Epithelial cell of esophagus (primary cell): ENCODE data around the gene LIN37.

Source experiments
- DNase-seq: peaks from one replicate; pipeline ENCODE4 v3.0.0; 2010; ENCODE audit warnings: low read depth
- H3K4me3 ChIP-seq: 2 replicates; pipeline ENCODE4 v1.5.1; 2011; ENCODE audit warnings: mild to moderate bottlenecking, low read length, control low read depth
- TF ChIP-seq, protein P1 (sequence below): IDR thresholded peaks from 2 replicates; pipeline ENCODE4 v1.5.1; 2011; ENCODE audit warnings: low read depth, mild to moderate bottlenecking, low read length, control low read depth, inconsistent platforms; ENCODE audit not compliant: insufficient read depth; ENCODE audit errors: missing control alignments

Gene LIN37

DNA sequence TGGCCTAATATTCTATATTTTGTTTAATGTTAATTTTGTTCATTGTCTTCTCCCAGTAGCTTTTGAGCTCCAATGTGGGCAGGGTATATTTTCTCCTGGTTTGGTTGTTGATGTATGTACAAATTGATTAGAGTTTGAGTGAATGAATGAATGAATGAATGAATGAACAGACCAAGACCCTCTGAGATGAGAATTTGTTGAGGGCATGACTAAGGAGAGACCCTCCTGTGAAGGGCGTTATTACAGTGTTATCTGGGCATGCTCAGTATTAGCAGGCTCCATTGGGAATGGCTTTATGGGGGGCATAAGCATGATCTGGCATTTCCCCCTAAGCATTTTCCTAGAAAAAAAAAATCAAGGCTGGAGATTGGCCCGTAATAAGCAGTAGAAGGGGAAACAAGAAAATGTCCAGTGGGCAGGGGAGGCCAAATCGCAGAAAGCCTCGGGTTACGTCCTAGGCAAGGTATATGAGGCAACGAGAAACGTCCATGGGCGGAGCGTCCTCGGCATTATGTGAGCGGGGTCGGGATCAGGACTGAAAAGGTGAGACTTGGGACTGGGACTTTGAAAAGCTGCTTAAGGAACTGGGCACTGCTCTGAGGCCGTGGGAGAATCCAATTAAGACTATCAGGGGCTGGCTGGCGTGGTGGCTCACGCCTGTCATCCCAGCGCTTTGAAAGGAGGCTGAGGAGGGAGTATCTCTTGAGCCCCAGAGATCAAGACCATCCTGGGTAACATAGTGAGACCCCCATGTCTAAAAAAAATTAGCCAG, 26.1 kb downstream of the LIN37 start:
- no peak overlapping the region for H3K4me3 ChIP-seq
- TF ChIP-seq, protein P1, sequence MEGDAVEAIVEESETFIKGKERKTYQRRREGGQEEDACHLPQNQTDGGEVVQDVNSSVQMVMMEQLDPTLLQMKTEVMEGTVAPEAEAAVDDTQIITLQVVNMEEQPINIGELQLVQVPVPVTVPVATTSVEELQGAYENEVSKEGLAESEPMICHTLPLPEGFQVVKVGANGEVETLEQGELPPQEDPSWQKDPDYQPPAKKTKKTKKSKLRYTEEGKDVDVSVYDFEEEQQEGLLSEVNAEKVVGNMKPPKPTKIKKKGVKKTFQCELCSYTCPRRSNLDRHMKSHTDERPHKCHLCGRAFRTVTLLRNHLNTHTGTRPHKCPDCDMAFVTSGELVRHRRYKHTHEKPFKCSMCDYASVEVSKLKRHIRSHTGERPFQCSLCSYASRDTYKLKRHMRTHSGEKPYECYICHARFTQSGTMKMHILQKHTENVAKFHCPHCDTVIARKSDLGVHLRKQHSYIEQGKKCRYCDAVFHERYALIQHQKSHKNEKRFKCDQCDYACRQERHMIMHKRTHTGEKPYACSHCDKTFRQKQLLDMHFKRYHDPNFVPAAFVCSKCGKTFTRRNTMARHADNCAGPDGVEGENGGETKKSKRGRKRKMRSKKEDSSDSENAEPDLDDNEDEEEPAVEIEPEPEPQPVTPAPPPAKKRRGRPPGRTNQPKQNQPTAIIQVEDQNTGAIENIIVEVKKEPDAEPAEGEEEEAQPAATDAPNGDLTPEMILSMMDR = no peak
- no peak for DNase-seq

DNA sequence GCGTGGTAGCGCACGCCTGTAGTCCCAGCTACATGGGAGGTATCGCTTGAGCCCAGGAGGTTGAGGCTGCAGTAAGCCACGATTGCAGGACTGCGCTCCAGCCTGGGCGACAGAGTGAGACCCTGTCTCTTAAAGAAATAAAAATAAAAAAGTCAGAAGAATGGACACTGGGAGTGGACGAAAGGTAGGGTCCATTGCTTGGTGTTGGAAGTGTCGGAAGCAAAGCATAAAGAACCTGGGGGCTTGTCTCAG, 26.6 kb downstream of the LIN37 start:
- DNase-seq = no peak
- H3K4me3 ChIP-seq = peak overlapping the region; percentile 40
- TF ChIP-seq, protein P1 = no peak

DNA sequence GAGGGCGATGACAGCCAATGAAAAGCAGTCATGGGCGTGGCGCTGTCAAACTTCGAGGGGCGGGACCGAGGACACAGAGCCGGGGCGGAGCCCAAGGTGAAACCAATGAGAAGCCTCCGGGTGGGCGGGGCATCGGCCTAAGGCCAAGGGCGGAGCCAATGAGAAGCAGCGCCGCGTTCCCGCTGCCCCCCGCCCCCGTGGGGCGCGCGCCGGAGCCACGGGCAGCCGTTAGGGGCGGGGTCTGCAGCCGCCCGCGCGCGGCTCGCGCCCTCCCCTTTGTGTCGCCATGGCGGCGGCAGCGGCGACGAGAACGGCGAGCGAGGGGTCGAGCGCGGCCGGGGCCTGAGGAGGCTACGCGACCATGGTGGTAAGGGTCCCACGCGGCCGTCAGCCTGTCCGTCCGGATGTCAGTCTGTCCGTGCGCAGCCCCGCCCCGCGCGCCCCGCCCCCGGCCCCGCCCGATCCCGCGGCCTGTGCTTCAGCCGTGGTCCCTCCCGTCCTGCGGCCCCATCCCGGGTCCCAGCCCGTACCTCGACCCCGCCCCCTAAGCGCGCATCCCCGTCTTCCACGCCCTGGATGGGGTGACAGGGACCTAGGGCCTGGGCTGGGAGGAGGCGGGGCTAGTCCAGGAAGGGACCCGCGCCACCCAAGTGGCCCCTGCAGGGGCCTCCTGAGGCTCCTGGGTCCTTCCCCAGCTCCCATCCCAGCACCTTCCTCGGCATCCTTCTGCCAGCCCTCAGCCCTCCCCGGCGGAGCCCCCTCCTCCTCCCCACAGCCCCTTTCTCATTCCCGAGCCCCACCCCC, 27.1 kb downstream of the LIN37 start, which contains the start of gene ARHGAP33:
Gene ARHGAP33, plus strand, starts transcription at position 267 of the 804 bp plus-strand sequence. Its CDS starts 95 bp downstream, at position 362.
- H3K4me3 ChIP-seq = peak within 1 kb of the TSS; percentile 40
- peak; percentile 96 for DNase-seq
- TF ChIP-seq, protein P1 = no peak

DNA sequence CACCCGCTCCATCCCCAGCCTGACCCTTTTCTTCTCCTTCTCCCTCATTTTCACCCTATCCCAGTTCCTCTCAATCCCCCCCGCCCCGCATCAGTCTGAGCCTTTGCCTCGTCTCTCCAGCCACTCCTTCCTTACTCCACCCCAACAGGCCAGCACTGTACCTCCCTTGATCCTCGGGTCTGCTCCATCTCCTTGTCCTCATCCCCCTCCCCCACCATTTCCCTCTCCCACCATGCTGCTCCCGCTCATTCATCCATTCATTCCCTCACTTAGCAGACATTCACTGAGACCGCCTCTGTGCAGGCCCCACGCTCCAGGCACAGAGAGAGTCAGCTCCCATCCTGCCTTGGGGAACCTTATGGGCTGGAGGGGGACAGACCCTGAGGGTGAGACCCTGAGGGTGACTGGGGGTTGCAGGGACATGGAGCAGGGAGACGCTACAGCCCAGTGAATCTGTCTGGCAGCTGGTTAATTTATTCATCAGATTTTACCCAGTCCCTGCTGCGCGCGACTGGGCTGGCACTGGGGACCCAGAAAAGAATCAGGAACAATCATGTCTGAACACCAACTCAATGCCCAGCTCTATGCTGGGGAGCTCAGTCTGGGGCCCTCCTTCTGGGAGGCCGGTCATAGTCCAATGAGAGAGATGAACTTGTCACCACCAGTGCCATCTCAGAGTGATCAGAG, 27.9 kb downstream of the LIN37 start:
- TF ChIP-seq, protein P1 = no peak
- H3K4me3 ChIP-seq = peak overlapping the region; percentile 40
- DNase-seq = no peak

DNA sequence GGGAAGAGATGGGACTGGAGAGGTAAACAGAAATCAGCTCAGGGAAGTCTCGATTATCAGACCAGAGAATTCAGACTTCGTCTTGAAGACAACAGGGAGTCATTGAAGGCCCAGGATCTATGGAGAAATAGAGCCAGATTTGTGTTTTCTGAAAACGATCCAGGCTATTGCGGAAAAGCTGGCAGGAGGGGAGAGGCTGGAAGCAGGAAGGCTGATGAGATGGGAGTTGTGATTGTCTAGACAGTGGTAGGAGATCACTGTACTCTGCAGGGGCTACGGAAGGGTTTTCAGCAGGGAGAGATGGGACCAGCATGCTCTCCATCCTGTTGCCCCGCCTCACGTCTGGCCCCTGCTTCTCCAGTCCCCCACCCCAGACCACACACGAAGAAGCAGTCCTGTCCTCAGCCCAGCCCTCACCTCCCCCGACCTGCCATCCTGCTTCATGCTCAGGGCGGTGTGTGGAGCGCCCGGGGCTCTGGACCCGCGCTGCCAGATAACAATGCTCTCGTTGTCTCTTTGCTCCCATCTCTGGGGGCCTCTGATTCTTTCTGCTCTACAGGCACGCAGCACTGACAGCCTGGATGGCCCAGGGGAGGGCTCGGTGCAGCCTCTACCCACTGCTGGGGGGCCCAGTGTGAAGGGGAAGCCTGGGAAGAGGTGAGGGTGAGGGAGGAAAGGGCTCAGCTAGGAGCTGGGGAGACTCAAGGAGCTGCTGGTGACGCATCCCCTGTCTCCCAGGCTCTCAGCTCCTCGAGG, 28.9 kb downstream of the LIN37 start:
- DNase-seq = no peak
- H3K4me3 ChIP-seq = no peak overlapping the region

DNA sequence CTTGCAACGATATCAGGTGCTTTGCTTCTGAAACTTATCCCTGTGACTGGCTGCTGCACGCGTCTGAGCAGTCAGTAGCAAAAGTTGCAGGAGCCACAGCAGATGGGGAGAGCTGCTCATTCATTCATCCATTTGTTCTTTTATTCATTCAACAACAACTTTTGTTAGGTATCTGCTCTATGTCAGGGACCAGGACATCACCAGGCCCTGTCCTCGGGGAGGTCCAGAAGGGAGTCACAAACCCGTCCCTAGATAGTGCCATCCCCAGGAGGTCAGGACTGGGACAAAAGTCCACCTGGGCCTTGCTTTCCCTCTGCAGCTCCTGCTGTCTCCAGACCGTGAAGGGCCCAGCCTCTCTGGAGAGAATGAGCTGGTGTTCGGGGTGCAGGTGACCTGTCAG, 29.6 kb downstream of the LIN37 start:
- no peak overlapping the region for H3K4me3 ChIP-seq

More for the DNA sequence above, 28.9 kb downstream of the LIN37 start:
- TF ChIP-seq, protein P1 = no peak

More for the DNA sequence above, 29.6 kb downstream of the LIN37 start:
- no peak for DNase-seq
- TF ChIP-seq, protein P1 = no peak
